MM.1S (cell line): Measurements from ENCODE around the gene WNT3.

Experiments
- DNase-seq: peaks from one replicate; pipeline ENCODE4 v3.0.0-alpha.2; 2015
- H2AFZ ChIP-seq: fragments of 300-600 bp; sonication (generic); 2 replicates; pipeline ENCODE4 v1.6.0; 2016; ENCODE audit warnings: antibody characterized with exemption, low read length
- H3F3A ChIP-seq: fragments of 300-600 bp; sonication (generic); 2 replicates; pipeline ENCODE4 v1.6.1; 2016; ENCODE audit warnings: mild to moderate bottlenecking, antibody characterized with exemption, low read length, moderate library complexity, mixed read lengths; ENCODE audit not compliant: insufficient read depth
- H3K27ac ChIP-seq: fragments of 300-600 bp; sonication (generic); 2 replicates; pipeline ENCODE4 v1.5.1; 2016; ENCODE audit warnings: mild to moderate bottlenecking, low read length
- H3K27me3 ChIP-seq: fragments of 300-600 bp; sonication (generic); replicated peaks from 2 replicates; pipeline ENCODE4 v1.6.0; 2016; ENCODE audit warnings: low read length; ENCODE audit not compliant: insufficient read depth
- H3K36me3 ChIP-seq: fragments of 300-600 bp; sonication (generic); replicated peaks from 2 replicates; pipeline ENCODE4 v1.6.1; 2016; ENCODE audit warnings: mild to moderate bottlenecking, low read length, mixed read lengths; ENCODE audit not compliant: insufficient read depth
- H3K4me1 ChIP-seq: fragments of 300-600 bp; sonication (generic); 2 replicates; pipeline ENCODE4 v1.6.1; 2016; ENCODE audit warnings: low read length, mixed read lengths
- H3K4me2 ChIP-seq: fragments of 300-600 bp; sonication (generic); 2 replicates; pipeline ENCODE4 v1.6.0; 2016; ENCODE audit warnings: low read depth, low read length
- H3K4me3 ChIP-seq: fragments of 300-600 bp; sonication (generic); 2 replicates; pipeline ENCODE4 v1.5.1; 2016; ENCODE audit warnings: low read length, mixed read lengths
- H3K79me2 ChIP-seq: fragments of 300-600 bp; sonication (generic); 2 replicates; pipeline ENCODE4 v1.6.1; 2016; ENCODE audit warnings: mixed run types, low read length, mixed read lengths
- H3K9ac ChIP-seq: fragments of 300-600 bp; sonication (generic); 2 replicates; pipeline ENCODE4 v1.6.1; 2016; ENCODE audit warnings: low read length, mixed read lengths
- H3K9me2 ChIP-seq: fragments of 300-600 bp; sonication (generic); replicated peaks from 2 replicates; pipeline ENCODE4 v1.6.1; 2016; ENCODE audit warnings: mild to moderate bottlenecking, low read length, mixed read lengths; ENCODE audit not compliant: insufficient read depth
- H3K9me3 ChIP-seq: fragments of 300-600 bp; sonication (generic); replicated peaks from 2 replicates; pipeline ENCODE4 v1.6.1; 2016; ENCODE audit warnings: mild to moderate bottlenecking, low read length, mixed read lengths; ENCODE audit not compliant: insufficient read depth
- H4K20me1 ChIP-seq: fragments of 300-600 bp; sonication (generic); 2 replicates; pipeline ENCODE4 v1.6.1; 2016; ENCODE audit warnings: mild to moderate bottlenecking, low read length, moderate library complexity, mixed read lengths; ENCODE audit not compliant: insufficient read depth
- EZH2 ChIP-seq: fragments of 300-600 bp; sonication (generic); optimal IDR thresholded peaks from 2 replicates; pipeline ENCODE3; 2017; ENCODE audit warnings: low read depth, mild to moderate bottlenecking, antibody characterized with exemption, low read length, mixed read lengths
- EZH2phosphoT487 ChIP-seq: fragments of 300-600 bp; sonication (generic); IDR thresholded peaks from 2 replicates; pipeline ENCODE4 v1.6.1; 2018; ENCODE audit warnings: antibody characterized with exemption, low read length
- TF ChIP-seq, protein P1 (sequence below): fragments of 300-600 bp; sonication (generic); IDR thresholded peaks from 2 replicates; pipeline ENCODE4 v1.5.1; 2016; ENCODE audit warnings: antibody characterized with exemption, low read length, mixed read lengths

WNT3 gene

GRCh38 chr17:46853896-46854444 is 35.5 kb upstream of the WNT3 start:
- Histone ChIP-seq H4K20me1 (no peaks in the 10 kb centered on the region), H2AFZ (no peak overlapping the region), H3K4me3 (no peak overlapping the region), H3K9me3 (no peaks in the 10 kb centered on the region), H3K9ac (no peak overlapping the region), H3K4me1 (no peaks in the 10 kb centered on the region), H3K4me2 (no peak overlapping the region), H3K9me2 (no peaks in the 10 kb centered on the region), H3F3A (no peaks in the 10 kb centered on the region), H3K36me3 (no peaks in the 10 kb centered on the region), H3K27ac (no peak overlapping the region), H3K79me2 (no peaks in the 10 kb centered on the region), H3K27me3 (no peaks in the 10 kb centered on the region; the same call in 1 of the 2 replicates)
- no peak for DNase-seq
- no peak for TF ChIP-seq EZH2phosphoT487
- TF ChIP-seq, protein P1, sequence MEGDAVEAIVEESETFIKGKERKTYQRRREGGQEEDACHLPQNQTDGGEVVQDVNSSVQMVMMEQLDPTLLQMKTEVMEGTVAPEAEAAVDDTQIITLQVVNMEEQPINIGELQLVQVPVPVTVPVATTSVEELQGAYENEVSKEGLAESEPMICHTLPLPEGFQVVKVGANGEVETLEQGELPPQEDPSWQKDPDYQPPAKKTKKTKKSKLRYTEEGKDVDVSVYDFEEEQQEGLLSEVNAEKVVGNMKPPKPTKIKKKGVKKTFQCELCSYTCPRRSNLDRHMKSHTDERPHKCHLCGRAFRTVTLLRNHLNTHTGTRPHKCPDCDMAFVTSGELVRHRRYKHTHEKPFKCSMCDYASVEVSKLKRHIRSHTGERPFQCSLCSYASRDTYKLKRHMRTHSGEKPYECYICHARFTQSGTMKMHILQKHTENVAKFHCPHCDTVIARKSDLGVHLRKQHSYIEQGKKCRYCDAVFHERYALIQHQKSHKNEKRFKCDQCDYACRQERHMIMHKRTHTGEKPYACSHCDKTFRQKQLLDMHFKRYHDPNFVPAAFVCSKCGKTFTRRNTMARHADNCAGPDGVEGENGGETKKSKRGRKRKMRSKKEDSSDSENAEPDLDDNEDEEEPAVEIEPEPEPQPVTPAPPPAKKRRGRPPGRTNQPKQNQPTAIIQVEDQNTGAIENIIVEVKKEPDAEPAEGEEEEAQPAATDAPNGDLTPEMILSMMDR: no peak
- no peak for TF ChIP-seq EZH2

GRCh38 chr17:46851029-46851741 is 32.7 kb upstream of the WNT3 start, which contains the start of gene WNT9B:
WNT9B (plus strand) TSS chr17:46851583; CDS start chr17:46851639, 56 bp downstream.
- no peak for DNase-seq
- Histone ChIP-seq H2AFZ (no peak within 1 kb of the TSS), H3K9ac (no peak within 1 kb of the TSS), H3K4me2 (no peak within 1 kb of the TSS), H3K4me1 (no peaks in the 10 kb centered on the region), H3K36me3 (no peaks in the 10 kb centered on the region), H3K27ac (no peak within 1 kb of the TSS), H3K4me3 (no peak within 1 kb of the TSS), H4K20me1 (no peaks in the 10 kb centered on the region), H3F3A (no peaks in the 10 kb centered on the region), H3K27me3 (no peaks in the 10 kb centered on the region; the same call in 1 of the 2 replicates), H3K79me2 (no peaks in the 10 kb centered on the region), H3K9me3 (no peaks in the 10 kb centered on the region), H3K9me2 (no peaks in the 10 kb centered on the region)
- TF ChIP-seq, protein P1: no peak
- no peak for TF ChIP-seq EZH2
- no peak for TF ChIP-seq EZH2phosphoT487

- no peak overlapping the region for H3K4me3 ChIP-seq
- no peak overlapping the region for H3K9ac ChIP-seq
- TF ChIP-seq, protein P1: no peak
- TF ChIP-seq EZH2phosphoT487 (no peak), EZH2 (no peak)
- no peak overlapping the region for H3K27ac ChIP-seq
- H3K4me1 ChIP-seq: no peaks in the 10 kb centered on the region
- H3K36me3 ChIP-seq: no peaks in the 10 kb centered on the region
- no peaks in the 10 kb centered on the region for H3K9me3 ChIP-seq
- H3K27me3 ChIP-seq: no peaks in the 10 kb centered on the region; the same call in 1 of the 2 replicates
- no peak overlapping the region for H2AFZ ChIP-seq
- no peak for DNase-seq
- no peaks in the 10 kb centered on the region for H4K20me1 ChIP-seq
- H3K9me2 ChIP-seq: no peaks in the 10 kb centered on the region
- no peaks in the 10 kb centered on the region for H3K79me2 ChIP-seq
- H3F3A ChIP-seq: no peaks in the 10 kb centered on the region
- no peak overlapping the region for H3K4me2 ChIP-seq
These were observed 32.2 kb upstream of the WNT3 start for GRCh38 chr17:46850688-46851028.
